Esophagus squamous epithelium (tissue), 5 donors: ENCODE results near the gene FOXO3. TPM values are rescaled to one million over a fixed set of nuclear protein-coding genes. Genes with fewer than 3 reads are reported as not detected.
A peak's percentile ranks its signal among the peaks of the same experiment; 100 is the strongest.

Source experiments
- DNase-seq: peaks from one replicate; lab custom pipeline; 2025; lab: John Stamatoyannopoulos, UW
- H3K27ac ChIP-seq, 4 donors: fragments of 200-600 bp; sonication (generic); one replicate each; pipeline ENCODE4 v1.5.1; 2016 to 2019; ENCODE audit warnings: mild to moderate bottlenecking in 1 of 4
- H3K27me3 ChIP-seq, 4 donors: fragments of 200-600 bp; sonication (generic); 1 replicate in 3 of 4; 2 replicates in 1 of 4; pipeline versions ENCODE4 v1.5.1 to v1.6.0; 2017 to 2021; ENCODE audit warnings: antibody characterized with exemption in 1 of 4
- H3K36me3 ChIP-seq, 3 donors: fragments of 200-600 bp; sonication (generic); one replicate each; pipeline ENCODE4 v1.5.1; 2016 to 2019
- H3K4me1 ChIP-seq, 3 donors: fragments of 200-600 bp; sonication (generic); one replicate each; pipeline ENCODE4 v1.5.1; 2017 to 2019
- H3K4me3 ChIP-seq, 4 donors: fragments of 200-600 bp; sonication (generic); 1 replicate in 3 of 4; 2 replicates in 1 of 4; pipeline ENCODE4 v1.5.1; 2016 to 2019; ENCODE audit warnings: mild to moderate bottlenecking in 2 of 4, moderate library complexity in 1 of 4
- H3K9me3 ChIP-seq, 3 donors: fragments of 200-600 bp; sonication (generic); one replicate each; pipeline ENCODE4 v1.5.1; 2016 to 2019
- POLR2A ChIP-seq, 4 donors: fragments of 450-650 bp; IDR thresholded peaks; one replicate each; pipeline ENCODE4 v1.6.1; 2017; ENCODE audit warnings: antibody characterized with exemption in 4 of 4, mild to moderate bottlenecking in 4 of 4, moderate library complexity in 3 of 4
- WGBS, 2 donors: methylation state at CpG; one replicate each; pipeline ENCODE4 v1.1.5; 2018; 5-methylcytosine and 5-hydroxymethylcytosine counted together
- intact Hi-C: fragments of 100-400 bp; cut with DNase I; formaldehyde crosslinking; loops from one replicate; pipeline ENCODE4 v1.15.0; 2022
- total RNA-seq, 4 donors: library from RNA; depleted of rRNA; stranded (reverse); fragments of >200 nt; gene quantifications; one replicate each; pipeline ENCODE4 v1.1.0, GENCODE V29; 2016
- TF ChIP-seq, protein P1 (sequence below), 6 experiments: fragments of 450-650 bp in 4 of 6; fragments of 200-600 bp in 2 of 6; sonication (generic) in 2 of 6; IDR thresholded peaks; one replicate each; pipeline ENCODE4 v1.5.1; 2016 to 2019; ENCODE audit warnings: antibody characterized with exemption in 6 of 6, mild to moderate bottlenecking in 4 of 6, moderate library complexity in 4 of 6
- donor health status: DM: yes; HTN: yes; CAD: no.

Gene FOXO3
- total RNA-seq, 4 donors from 2014 or later = 30.3 to 80.7 (median 34.3) TPM

DNA sequence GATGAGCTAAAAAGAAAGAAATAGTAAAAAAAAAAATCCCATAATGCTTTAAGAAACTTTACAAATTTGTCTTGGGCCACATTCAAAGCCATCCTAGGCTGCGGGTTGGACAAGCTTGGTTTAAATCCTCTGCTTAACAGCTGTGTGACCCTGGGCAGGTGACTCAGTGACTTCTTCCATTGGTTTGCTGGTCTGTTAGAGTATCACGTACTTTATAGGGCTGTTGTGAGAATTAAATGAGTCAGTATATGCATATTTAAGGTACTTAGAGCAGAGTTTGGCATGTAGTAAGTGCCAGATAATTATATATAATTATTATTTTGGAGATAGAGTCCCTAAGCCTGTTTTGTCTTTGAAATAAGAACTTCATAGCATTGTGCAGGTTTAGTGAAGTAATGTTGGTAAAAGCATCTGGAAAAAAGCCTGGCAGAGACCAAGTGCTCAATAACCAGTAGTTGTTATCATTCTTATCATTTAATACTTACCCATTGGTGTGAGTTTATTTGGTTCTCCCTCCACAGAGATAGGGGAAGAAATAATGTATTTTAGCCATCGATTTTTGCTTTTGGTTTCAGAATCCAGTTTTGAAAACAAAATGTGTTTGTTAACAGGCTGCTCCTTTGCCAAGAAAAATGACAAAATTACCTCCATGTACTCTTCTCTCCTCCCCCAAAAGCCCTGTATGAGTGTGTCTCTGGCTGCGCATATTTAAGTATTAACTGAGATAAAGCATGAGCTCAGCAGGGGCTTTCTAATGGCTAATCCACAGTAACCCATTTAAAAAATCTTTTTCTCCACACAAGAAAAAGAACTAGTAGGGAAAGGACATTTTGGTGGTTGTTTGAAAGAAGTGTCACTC is 67.2 kb downstream of the FOXO3 start:
- H3K9me3 ChIP-seq = no peaks in the 10 kb centered on the region
- H3K27ac ChIP-seq = peak overlapping the region in 1 of 4 donors; percentile 4
- intact Hi-C loops = no loop called here
- H3K36me3 ChIP-seq = no peaks in the 10 kb centered on the region
- no peak for TF ChIP-seq POLR2A (IDR thresholded peaks at IDR 0.05)
- TF ChIP-seq, protein P1, sequence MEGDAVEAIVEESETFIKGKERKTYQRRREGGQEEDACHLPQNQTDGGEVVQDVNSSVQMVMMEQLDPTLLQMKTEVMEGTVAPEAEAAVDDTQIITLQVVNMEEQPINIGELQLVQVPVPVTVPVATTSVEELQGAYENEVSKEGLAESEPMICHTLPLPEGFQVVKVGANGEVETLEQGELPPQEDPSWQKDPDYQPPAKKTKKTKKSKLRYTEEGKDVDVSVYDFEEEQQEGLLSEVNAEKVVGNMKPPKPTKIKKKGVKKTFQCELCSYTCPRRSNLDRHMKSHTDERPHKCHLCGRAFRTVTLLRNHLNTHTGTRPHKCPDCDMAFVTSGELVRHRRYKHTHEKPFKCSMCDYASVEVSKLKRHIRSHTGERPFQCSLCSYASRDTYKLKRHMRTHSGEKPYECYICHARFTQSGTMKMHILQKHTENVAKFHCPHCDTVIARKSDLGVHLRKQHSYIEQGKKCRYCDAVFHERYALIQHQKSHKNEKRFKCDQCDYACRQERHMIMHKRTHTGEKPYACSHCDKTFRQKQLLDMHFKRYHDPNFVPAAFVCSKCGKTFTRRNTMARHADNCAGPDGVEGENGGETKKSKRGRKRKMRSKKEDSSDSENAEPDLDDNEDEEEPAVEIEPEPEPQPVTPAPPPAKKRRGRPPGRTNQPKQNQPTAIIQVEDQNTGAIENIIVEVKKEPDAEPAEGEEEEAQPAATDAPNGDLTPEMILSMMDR (IDR thresholded peaks at IDR 0.05) = no peak
- no peak overlapping the region for H3K4me3 ChIP-seq
- DNase-seq = no peak
- H3K4me1 ChIP-seq = peaks cover 9 to 93% (median 41%) of the 10 kb centered on the region in 3 donors
- 40 to 66% methylated on average over 4 of the region's 4 CpGs for WGBS, 2 donors
- no peaks in the 10 kb centered on the region for H3K27me3 ChIP-seq

DNA sequence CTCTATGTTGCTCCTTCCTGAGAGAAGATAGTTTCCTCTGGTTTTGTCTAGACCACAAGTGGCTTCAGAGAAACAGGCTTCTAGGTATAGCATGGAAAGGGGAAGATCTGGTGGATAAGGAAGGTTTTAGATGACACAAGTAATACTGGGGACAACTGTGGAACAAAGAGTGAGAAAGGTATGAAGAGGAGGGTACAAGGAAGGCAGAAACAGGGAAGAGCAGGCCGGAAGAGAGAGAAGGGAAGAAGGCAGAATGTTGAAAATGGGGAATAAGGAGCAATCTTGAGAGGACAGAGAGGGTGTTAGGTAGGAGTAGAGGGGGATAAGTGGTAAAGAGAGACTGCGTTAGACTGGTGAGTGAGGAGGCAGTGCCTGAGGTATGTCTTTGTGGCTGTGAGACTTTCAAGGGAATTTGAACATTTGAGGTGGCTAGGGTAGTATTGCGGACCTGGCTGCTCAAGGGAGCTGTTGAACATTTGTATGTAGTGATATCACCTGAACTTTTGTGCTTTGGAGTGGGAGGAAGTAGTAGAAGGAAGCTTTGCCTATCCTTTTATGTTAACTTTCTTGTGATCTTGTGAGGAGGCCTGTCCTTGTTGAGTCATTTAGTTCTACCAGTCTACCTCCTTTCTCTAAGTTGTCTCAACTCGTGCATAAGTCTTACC is 69.5 kb downstream of the FOXO3 start:
- TF ChIP-seq, protein P1 (IDR thresholded peaks at IDR 0.05) = no peak
- peak in 1 of 4 donors; percentile 10 for TF ChIP-seq POLR2A (IDR thresholded peaks at IDR 0.05)
- no peak overlapping the region for H3K4me3 ChIP-seq

DNA sequence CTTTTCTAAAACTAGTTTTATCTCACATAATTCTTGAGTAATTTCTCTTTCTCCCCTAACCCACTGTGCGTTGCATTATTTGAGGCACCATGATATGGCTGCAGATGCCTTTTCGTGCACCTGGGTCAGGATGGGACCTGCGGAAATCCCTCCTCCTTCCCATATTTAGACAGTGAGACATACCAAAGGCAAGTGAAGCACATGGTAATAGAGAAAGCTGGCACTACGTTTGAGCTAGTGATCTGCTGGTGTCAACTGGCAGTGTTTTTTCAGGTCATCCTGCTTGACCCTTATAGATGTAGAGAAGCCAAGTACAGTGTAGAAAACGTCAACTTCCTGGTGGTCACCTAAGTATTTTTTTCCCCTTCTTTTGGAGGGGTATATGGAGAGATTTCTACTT is 71.7 kb downstream of the FOXO3 start:
- H3K36me3 ChIP-seq = no peaks in the 10 kb centered on the region
- intact Hi-C loops = no loop called here
- H3K4me1 ChIP-seq = peaks cover 11 to 91% (median 42%) of the 10 kb centered on the region in 3 donors
- WGBS, 2 donors = 55 to 70% methylated on average over 5 of the region's 5 CpGs
- H3K9me3 ChIP-seq = no peaks in the 10 kb centered on the region
- H3K4me3 ChIP-seq = no peak overlapping the region
- DNase-seq = no peak
- no peaks in the 10 kb centered on the region for H3K27me3 ChIP-seq
- no peak overlapping the region for H3K27ac ChIP-seq
- no peak for TF ChIP-seq POLR2A (IDR thresholded peaks at IDR 0.05)
- TF ChIP-seq, protein P1 (IDR thresholded peaks at IDR 0.05) = no peak

More for the DNA sequence above, 69.5 kb downstream of the FOXO3 start:
- Histone ChIP-seq H3K27ac (peak overlapping the region in 1 of 4 donors; percentile 21), H3K36me3 (no peaks in the 10 kb centered on the region), H3K27me3 (no peaks in the 10 kb centered on the region), H3K4me1 (peaks cover 4 to 90% (median 31%) of the 10 kb centered on the region in 3 donors), H3K9me3 (no peaks in the 10 kb centered on the region)
- no peak for DNase-seq
- intact Hi-C loops = no loop called here
- whole genome bisulfite sequencing, 2 donors = 62 to 71% methylated on average over 4 of the region's 4 CpGs

DNA sequence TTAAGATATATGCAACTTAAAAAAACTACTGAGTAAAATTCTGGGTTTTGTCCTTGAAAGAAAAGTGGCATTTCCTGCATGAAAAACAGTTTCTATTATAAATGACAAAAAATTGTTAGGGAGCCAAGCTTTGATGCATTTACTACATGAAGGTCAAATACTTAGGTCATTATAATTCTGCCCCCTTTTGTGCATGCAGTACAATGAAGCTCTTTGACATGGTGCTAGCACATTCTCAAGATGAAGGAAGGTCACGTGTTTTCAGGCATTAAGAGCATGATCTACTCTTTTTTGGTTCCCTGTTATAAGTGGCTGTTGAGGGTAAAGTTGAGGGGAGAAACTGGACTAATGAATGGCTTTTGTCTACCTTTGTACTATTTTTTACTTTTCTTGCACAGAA is 72.7 kb downstream of the FOXO3 start:
- peaks cover 11 to 87% (median 32%) of the 10 kb centered on the region in 3 donors for H3K4me1 ChIP-seq
- DNase-seq = no peak
- H3K27ac ChIP-seq = no peak overlapping the region
- H3K4me3 ChIP-seq = no peak overlapping the region
- no peaks in the 10 kb centered on the region for H3K9me3 ChIP-seq
- TF ChIP-seq, protein P1 (IDR thresholded peaks at IDR 0.05) = no peak
- no peak for TF ChIP-seq POLR2A (IDR thresholded peaks at IDR 0.05)
- 77 to 90% methylated on average over 1 of the region's 1 CpG for WGBS, 2 donors
- H3K36me3 ChIP-seq = no peaks in the 10 kb centered on the region
- no peaks in the 10 kb centered on the region for H3K27me3 ChIP-seq
- intact Hi-C loops = no loop called here
